Measurements from ENCODE around the gene KCNH2.

KCNH2 gene

GRCh38 chr7:150973571-150974451 is 4.3 kb downstream of the KCNH2 start:
- no peak for DNase-seq

- DNase-seq, result no peak
Measured at GRCh38 chr7:150972741-150973140, 5.4 kb downstream of the KCNH2 start.

GRCh38 chr7:150972023-150972468 is 6.1 kb downstream of the KCNH2 start:
- no peak for DNase-seq

GRCh38 chr7:150971242-150972022 is 6.7 kb downstream of the KCNH2 start:
- DNase-seq, result no peak

GRCh38 chr7:150970424-150970823 is 7.7 kb downstream of the KCNH2 start:
- no peak for DNase-seq

- no peak for DNase-seq
Measured at GRCh38 chr7:150969475-150969874, 8.6 kb downstream of the KCNH2 start.

GRCh38 chr7:150968734-150969372 is 9.3 kb downstream of the KCNH2 start:
- no peak for DNase-seq

- DNase-seq, result no peak
Measured at GRCh38 chr7:150968056-150968733, 9.9 kb downstream of the KCNH2 start.

- no peak for DNase-seq
Measured at GRCh38 chr7:150967349-150967748, 10.8 kb downstream of the KCNH2 start.

GRCh38 chr7:150966002-150966401 is 12.1 kb downstream of the KCNH2 start:
- DNase-seq, result no peak

GRCh38 chr7:150965273-150965830 is 12.8 kb downstream of the KCNH2 start:
- no peak for DNase-seq

- DNase-seq, result no peak
Measured at GRCh38 chr7:150964593-150965111, 13.5 kb downstream of the KCNH2 start.

- no peak for DNase-seq
Measured at GRCh38 chr7:150963707-150964559, 14.2 kb downstream of the KCNH2 start.

- peak; percentile 58 to 62 for DNase-seq
Measured at GRCh38 chr7:150962553-150963399, 15.3 kb downstream of the KCNH2 start.

GRCh38 chr7:150962290-150962552 is 15.9 kb downstream of the KCNH2 start:
- no peak for DNase-seq

GRCh38 chr7:150961510-150962289 is 16.4 kb downstream of the KCNH2 start:
- no peak for DNase-seq

GRCh38 chr7:150959739-150960734 is 18.1 kb downstream of the KCNH2 start:
- peak in 1 of 2 experiments; percentile 24 for DNase-seq

- no peak for DNase-seq
Measured at GRCh38 chr7:150959081-150959480, 19.0 kb downstream of the KCNH2 start.

Measured in activated CD4-positive, alpha-beta T cell treated with anti-CD3 and anti-CD28 coated beads, Interleukin-2, amount 50 U/mL, for 48 hours (primary cell).